Measurements from ENCODE around the gene PTMS. TPM values are rescaled to one million over a fixed set of nuclear protein-coding genes. Genes with fewer than 3 reads are reported as not detected.
A peak's percentile ranks its signal among the peaks of the same experiment; 100 is the strongest.

Gene PTMS
- total RNA-seq, 6 experiments from 2014 or later, result 113 to 484 (median 404) TPM

DNA sequence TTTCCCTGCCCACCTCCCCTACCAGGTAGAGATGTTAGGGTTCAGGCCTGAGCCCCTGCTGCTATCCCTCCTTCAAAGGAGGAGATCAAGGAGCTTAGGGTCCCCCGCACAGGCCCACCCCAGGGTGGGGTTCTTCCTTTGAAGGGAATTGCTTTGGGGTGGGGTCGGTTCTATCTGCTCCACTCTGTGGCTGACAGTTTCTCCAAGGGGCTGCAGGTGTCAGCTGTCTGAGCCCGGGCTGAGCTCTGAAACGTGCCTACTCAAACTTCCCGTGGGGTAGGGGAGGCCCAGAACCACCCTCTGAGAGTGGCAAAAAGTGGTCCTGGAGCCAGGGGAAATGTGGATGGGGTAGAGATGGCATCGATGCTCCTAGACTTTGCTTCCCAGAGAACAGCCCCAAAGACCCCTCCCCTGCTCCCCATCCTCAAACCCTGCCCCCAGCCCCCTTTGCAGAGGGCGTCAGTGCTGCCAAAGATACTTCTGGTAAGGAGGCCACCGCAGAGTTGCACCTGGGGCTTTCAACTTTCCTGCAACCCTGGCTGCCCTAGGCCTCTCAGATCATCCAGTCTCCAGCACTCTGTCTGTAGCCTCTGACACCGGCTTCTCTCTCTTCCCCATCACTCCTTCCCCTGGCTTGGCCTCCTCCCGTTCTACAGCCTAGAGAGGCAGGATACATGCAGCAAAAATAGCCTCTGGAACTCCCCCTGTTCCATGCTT is 16.8 kb downstream of the PTMS start:
- DNase-seq, result no peak
- Histone ChIP-seq H3K4me1 (peaks cover 0 to 20% (median 10%) of the 10 kb centered on the region in 4 donors), H3K36me3 (no peaks in the 10 kb centered on the region), H3K4me3 (no peak overlapping the region), H3K27me3 (no peaks in the 10 kb centered on the region), H3K9me3 (no peaks in the 10 kb centered on the region), H3K27ac (no peak overlapping the region)
- intact Hi-C loops (cut with DNase I), result no loop called here
- 64% methylated on average over 2 of the region's 10 CpGs for WGBS (ENCODE audit: insufficient coverage, low coverage, low lambda C conversion rate, missing lambda C conversion rate)
- no peak for ATAC-seq
- TF ChIP-seq, protein P1, sequence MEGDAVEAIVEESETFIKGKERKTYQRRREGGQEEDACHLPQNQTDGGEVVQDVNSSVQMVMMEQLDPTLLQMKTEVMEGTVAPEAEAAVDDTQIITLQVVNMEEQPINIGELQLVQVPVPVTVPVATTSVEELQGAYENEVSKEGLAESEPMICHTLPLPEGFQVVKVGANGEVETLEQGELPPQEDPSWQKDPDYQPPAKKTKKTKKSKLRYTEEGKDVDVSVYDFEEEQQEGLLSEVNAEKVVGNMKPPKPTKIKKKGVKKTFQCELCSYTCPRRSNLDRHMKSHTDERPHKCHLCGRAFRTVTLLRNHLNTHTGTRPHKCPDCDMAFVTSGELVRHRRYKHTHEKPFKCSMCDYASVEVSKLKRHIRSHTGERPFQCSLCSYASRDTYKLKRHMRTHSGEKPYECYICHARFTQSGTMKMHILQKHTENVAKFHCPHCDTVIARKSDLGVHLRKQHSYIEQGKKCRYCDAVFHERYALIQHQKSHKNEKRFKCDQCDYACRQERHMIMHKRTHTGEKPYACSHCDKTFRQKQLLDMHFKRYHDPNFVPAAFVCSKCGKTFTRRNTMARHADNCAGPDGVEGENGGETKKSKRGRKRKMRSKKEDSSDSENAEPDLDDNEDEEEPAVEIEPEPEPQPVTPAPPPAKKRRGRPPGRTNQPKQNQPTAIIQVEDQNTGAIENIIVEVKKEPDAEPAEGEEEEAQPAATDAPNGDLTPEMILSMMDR (IDR thresholded peaks at IDR 0.05), result no peak
- no peak for TF ChIP-seq POLR2A (IDR thresholded peaks at IDR 0.05)

DNA sequence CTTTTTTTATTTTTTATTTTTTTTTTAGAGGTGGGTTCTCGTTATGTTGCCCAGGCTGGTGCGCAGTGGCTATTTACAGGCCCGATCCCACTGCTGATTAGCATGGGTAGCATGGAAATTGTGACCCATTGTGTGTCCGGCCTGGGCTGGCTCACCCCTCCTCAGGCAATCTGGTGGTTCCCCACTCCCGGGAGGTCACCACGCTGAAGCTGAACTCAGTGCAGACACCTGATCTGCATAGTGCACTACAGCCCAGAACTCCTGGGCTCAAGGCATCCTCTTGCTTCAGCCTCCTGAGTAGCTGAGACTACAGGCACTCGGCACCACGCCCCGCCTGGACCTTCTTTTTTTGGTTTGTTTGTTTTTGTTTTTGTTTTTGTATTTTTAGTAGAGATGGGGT is 17.7 kb downstream of the PTMS start:
- 86% methylated on average over 5 of the region's 9 CpGs for WGBS (ENCODE audit: insufficient coverage, low coverage, low lambda C conversion rate, missing lambda C conversion rate)
- ATAC-seq (no peak), DNase-seq (no peak)
- Histone ChIP-seq H3K36me3 (no peaks in the 10 kb centered on the region), H3K4me3 (no peak overlapping the region), H3K4me1 (peaks cover 0 to 15% (median 8%) of the 10 kb centered on the region in 4 donors), H3K9me3 (no peaks in the 10 kb centered on the region), H3K27me3 (no peaks in the 10 kb centered on the region), H3K27ac (no peak overlapping the region)
- TF ChIP-seq, protein P1 (IDR thresholded peaks at IDR 0.05), result no peak
- TF ChIP-seq POLR2A (IDR thresholded peaks at IDR 0.05), result no peak
- intact Hi-C loops (cut with DNase I), result no loop called here

DNA sequence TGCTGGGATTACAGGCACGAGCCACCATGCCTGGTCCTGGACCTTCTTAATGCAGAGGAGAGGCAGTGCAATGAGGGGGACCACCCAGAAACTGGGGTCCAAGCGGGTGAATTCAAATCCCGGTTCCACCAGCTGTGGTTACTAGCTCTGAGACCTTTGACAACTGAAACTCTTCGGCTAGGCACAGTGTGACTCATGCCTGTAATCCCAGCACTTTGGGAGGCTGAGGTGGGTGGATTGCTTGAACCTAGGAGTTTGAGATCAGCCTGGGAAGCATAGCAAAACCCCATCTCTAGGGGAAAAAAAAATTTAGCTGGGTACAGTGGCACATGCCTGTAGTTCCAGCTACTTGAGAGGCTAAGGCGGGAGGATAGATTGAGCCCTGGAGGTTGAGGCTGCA is 18.1 kb downstream of the PTMS start:
- 80% methylated on average over 1 of the region's 5 CpGs for WGBS (ENCODE audit: insufficient coverage, low coverage, low lambda C conversion rate, missing lambda C conversion rate)
- Histone ChIP-seq H3K4me3 (no peak overlapping the region), H3K4me1 (peaks cover 0 to 11% (median 6%) of the 10 kb centered on the region in 4 donors), H3K36me3 (no peaks in the 10 kb centered on the region), H3K27ac (no peak overlapping the region), H3K9me3 (no peaks in the 10 kb centered on the region), H3K27me3 (no peaks in the 10 kb centered on the region)
- DNase-seq (no peak), ATAC-seq (no peak)
- intact Hi-C loops (cut with DNase I), result no loop called here
- TF ChIP-seq, protein P1 (IDR thresholded peaks at IDR 0.05), result no peak
- no peak for TF ChIP-seq POLR2A (IDR thresholded peaks at IDR 0.05)

DNA sequence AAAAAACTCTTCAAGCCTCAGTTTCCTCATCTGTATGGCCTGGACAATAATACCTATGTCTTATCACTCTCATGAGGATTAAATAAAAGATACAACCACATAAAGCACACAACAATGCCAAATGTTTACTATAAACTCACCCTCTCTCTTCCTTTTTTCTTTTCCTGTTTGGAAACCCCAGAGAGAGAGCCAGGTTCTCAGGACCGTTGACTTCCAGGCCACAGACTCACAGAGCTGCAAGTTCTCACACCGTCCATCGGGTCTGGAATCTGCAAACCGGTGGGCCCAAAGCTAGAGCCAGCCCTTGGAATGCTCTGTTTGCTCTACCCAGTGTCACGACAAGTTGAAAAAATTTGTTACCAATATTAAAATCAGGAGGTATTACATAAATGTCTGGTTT is 18.6 kb downstream of the PTMS start:
- WGBS (ENCODE audit: insufficient coverage, low coverage, low lambda C conversion rate, missing lambda C conversion rate), result 48% methylated on average over 5 of the region's 5 CpGs
- intact Hi-C loops (cut with DNase I), result no loop called here
- TF ChIP-seq POLR2A (IDR thresholded peaks at IDR 0.05), result no peak
- TF ChIP-seq, protein P1 (IDR thresholded peaks at IDR 0.05), result no peak
- ATAC-seq (peak in 1 of 4 donors; percentile 8), DNase-seq (no peak)
- no peaks in the 10 kb centered on the region for H3K36me3 ChIP-seq
- no peaks in the 10 kb centered on the region for H3K27me3 ChIP-seq
- H3K27ac ChIP-seq, result no peak overlapping the region
- H3K9me3 ChIP-seq, result no peaks in the 10 kb centered on the region
- peaks cover 0 to 8% (median 3%) of the 10 kb centered on the region in 4 donors for H3K4me1 ChIP-seq
- no peak overlapping the region for H3K4me3 ChIP-seq
